Measurements from ENCODE around the gene PNRC2.

DNA sequence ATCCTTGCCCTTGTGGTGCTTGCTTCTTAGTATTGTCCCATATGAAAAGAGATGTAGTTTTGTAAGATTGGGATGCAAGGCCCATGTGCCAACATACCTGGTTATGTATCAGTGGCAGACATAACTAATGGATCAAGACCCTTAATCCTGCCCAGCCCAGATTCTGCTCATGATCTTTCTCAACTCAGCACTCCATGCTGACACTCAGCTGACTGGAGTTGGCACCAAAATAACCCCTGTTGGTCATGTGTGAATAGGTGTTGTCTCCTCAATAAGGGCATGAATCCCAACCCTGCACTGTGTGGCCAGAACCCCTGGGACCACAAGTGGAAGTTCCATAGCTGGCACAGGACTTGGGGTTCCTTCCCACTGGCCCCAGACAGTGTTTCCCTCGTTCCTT, 32.5 kb upstream of the PNRC2 start:
- TF ChIP-seq, protein P1, sequence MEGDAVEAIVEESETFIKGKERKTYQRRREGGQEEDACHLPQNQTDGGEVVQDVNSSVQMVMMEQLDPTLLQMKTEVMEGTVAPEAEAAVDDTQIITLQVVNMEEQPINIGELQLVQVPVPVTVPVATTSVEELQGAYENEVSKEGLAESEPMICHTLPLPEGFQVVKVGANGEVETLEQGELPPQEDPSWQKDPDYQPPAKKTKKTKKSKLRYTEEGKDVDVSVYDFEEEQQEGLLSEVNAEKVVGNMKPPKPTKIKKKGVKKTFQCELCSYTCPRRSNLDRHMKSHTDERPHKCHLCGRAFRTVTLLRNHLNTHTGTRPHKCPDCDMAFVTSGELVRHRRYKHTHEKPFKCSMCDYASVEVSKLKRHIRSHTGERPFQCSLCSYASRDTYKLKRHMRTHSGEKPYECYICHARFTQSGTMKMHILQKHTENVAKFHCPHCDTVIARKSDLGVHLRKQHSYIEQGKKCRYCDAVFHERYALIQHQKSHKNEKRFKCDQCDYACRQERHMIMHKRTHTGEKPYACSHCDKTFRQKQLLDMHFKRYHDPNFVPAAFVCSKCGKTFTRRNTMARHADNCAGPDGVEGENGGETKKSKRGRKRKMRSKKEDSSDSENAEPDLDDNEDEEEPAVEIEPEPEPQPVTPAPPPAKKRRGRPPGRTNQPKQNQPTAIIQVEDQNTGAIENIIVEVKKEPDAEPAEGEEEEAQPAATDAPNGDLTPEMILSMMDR (IDR thresholded peaks at IDR 0.05; ENCODE audit: insufficient read depth, low read length, poor library complexity, severe bottlenecking) = no peak
- no peak for TF ChIP-seq EZH2phosphoT487 (conservative IDR thresholded peaks at IDR 0.05; ENCODE audit: low read length)

Measured in SU-DHL-6 (cell line).